RWPE1 (cell line): ENCODE measurements around the gene RASA1.
"Not testable (repeated sequence)": the region's sequence is repeated elsewhere in the genome, so short reads cannot be mapped to it uniquely, and the experiment has no call there.

Source experiments
- CTCF ChIA-PET: fragments of 350-600 bp; sonication (Branson Sonifier 250); formaldehyde crosslinking; extraction: SDS; loops from one replicate; lab custom pipeline; 2021; lab: Yijun Ruan, JAX
- POLR2A ChIA-PET: fragments of 400-600 bp; formaldehyde crosslinking; extraction: SDS; loops from one replicate; lab custom pipeline; 2020; ENCODE audit warnings: antibody characterized with exemption; ENCODE audit not compliant: low non-redundant PET; lab: Yijun Ruan, JAX
- DNase-seq: peaks from one replicate; pipeline ENCODE4 v3.0.0; 2012; ENCODE audit warnings: low spot score
- H3K27ac ChIP-seq: fragments of 450-650 bp; 2 replicates; pipeline ENCODE4 v1.5.1; 2017
- CTCF ChIP-seq: fragments of 450-650 bp; conservative IDR thresholded peaks from 2 replicates; pipeline ENCODE4 v1.5.1; 2017; ENCODE audit warnings: low read depth, mild to moderate bottlenecking

The RASA1 gene

GRCh38 chr5:87300744-87301143 is 33.1 kb downstream of the RASA1 start:
- ChIA-PET CTCF (interaction anchor here (0.7 to 1.6 kb wide), 3 partner anchors 26 to 879 kb away, joined by 3 to 4 read pairs (median 3); no protein-coding TSS in a partner anchor), POLR2A (no interaction called here)
- peak; percentile 94 for DNase-seq
- TF ChIP-seq CTCF = no peak
- H3K27ac ChIP-seq = no peak overlapping the region

GRCh38 chr5:87302061-87302460 is 34.4 kb downstream of the RASA1 start:
- DNase-seq = peak; percentile 12
- no peak for TF ChIP-seq CTCF
- POLR2A ChIA-PET = no interaction called here
- no peak overlapping the region for H3K27ac ChIP-seq
- CTCF ChIA-PET = interaction anchor here (0.6 kb wide), 2 partner anchors 49 to 1754 kb away, joined by 3 to 5 read pairs; no protein-coding TSS in a partner anchor

GRCh38 chr5:87303324-87303723 is 35.6 kb downstream of the RASA1 start:
- H3K27ac ChIP-seq = no peak overlapping the region
- ChIA-PET POLR2A (no interaction called here), CTCF (no interaction called here)
- no peak for TF ChIP-seq CTCF
- DNase-seq = no peak

- POLR2A ChIA-PET, CTCF ChIA-PET: not testable (repeated sequence)
Observed at GRCh38 chr5:87306090-87306489, 38.4 kb downstream of the RASA1 start.

GRCh38 chr5:87307796-87308423 is 40.2 kb downstream of the RASA1 start:
- TF ChIP-seq CTCF = no peak
- CTCF ChIA-PET = no interaction called here
- no peak for DNase-seq
- no peak overlapping the region for H3K27ac ChIP-seq
- POLR2A ChIA-PET = no interaction called here

More at GRCh38 chr5:87306090-87306489, 38.4 kb downstream of the RASA1 start:
- H3K27ac ChIP-seq, DNase-seq: not testable (repeated sequence)

- POLR2A ChIA-PET = no interaction called here
- TF ChIP-seq CTCF = no peak
- CTCF ChIA-PET = no interaction called here
- no peak for DNase-seq
- no peak overlapping the region for H3K27ac ChIP-seq
Observed at GRCh38 chr5:87311405-87312279, 44.0 kb downstream of the RASA1 start.
